HG02588 (cell line): ENCODE measurements around the gene EVX2.

Experiments used
- ATAC-seq: cut with Tn5 transposase; IDR thresholded peaks from one replicate; pipeline ENCODE4 v1.9.1; 2021; ENCODE audit warnings: mild to moderate bottlenecking, moderate library complexity; ENCODE audit not compliant: unreplicated experiment

Gene EVX2

DNA sequence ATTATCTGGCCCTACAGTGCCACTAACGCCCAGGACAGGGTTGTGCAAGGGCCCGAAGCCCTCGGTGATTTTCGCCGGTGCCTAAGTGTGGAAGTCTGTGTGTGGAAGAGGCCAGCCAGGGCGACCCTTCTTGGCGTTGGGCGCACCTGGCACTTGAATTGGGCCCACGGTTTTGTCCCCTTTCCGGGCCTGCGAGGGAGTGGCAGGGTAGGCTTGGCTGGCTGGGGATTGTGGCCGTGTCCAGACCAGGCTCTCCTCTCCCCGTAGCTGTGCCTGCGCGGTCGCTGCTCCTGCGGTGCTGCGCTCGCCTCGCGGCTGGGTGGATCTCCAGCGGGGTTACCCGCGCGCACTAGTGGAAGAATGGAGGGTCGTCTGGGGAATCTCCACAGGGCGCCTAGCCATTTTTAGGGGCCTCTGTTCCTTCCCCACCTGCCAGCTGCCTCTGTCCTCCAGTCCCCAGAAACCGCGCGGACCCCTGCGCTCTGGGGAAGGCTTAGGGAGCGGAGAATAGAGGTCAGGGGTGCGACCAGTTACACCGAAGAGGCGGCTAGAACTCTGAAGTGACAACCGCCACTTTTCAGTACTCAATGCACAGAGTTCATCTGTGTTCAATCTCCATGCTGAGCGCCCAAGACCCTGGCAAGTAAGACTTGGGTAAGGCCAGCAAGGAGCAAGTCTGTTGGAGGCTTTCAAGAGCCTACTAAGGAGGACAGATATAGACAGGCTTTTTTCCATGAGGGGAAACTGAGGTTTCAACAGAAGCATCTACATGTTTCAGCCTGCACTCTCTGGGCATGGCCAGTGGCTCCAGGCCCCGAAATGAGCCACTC is 16.0 kb downstream of the EVX2 start:
- no peak for ATAC-seq

DNA sequence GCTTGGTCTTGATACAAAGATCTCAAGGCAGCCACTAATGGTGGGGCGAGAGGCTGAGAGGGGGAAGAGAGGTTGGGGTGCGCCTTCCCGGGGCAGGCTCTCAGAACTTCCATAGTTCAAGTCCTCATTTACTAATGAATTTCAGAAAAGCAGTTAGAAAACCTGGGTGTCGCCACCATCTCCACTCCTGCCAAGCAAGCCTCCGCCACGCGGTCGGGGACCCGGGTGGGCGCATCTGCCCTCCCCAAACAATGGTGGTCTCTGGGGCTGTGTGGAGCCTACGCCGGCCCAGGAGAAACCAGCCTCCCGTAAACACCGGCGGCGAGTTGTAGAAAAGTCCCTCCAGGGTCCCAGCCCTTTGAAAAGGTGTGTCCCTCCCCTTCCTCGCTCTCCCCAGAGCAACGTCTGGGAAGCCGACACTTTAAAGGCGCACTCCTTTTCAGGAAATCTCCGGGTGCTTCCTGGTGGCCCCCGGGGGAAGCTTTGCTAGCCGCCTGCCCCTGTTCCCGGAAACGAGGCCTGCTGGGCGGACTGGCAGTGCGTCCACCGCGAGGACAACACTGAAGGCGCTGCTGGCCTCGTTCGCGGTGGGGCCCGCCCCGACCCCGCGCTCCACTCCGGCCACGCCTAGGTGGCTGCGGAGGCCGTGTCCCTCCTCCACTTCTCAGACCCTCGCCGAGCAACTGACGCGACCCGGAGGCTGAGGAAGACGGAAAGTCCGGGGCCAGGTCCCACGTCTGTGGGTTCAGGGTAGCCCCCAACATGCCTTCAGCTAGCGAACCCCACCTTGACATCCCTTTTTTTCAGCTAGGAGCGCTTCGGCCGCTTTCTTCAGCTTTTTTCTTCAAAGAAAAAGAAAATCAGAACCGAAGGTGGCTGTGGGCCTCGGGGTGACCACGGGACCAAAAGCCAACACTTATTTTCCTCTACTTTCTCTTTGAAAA is 16.8 kb downstream of the EVX2 start:
- no peak for ATAC-seq

DNA sequence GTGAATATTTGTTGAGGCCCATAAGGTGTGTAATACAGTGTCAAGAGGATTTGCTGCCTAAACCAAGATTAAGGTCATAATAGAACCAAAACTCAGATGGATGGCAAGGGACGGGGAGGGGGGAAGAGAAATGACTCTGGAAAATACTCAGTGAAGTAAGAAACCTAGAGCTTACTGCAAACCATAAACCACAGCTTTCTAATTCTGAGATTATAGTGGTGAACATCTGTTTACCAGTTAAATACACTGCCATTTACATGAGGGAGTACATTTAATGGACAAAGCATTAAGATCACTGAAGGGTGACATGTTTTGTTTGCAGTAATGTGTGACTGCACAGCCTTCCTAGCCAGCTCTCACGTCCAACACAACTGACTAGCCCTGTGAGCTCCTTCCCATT is 19.8 kb downstream of the EVX2 start:
- no peak for ATAC-seq

DNA sequence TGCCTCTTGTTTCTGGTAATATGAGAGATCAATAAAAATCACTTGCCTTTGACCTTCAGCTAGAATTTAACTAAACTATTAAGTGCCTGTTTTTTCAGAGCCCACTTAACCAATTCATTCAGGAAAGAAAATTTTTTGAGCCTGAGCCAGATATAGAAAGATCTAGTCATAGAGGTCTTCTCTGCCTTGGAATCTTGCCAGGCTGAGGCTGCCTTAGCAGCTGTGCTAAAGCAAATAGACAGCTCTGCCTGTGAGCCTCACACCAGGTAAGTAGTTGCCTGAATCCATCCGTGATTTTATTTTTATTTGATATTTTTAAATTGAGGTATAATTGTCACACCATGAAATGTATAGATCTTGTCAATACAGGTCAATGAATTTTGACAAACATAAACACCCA is 27.4 kb downstream of the EVX2 start:
- ATAC-seq, result no peak

DNA sequence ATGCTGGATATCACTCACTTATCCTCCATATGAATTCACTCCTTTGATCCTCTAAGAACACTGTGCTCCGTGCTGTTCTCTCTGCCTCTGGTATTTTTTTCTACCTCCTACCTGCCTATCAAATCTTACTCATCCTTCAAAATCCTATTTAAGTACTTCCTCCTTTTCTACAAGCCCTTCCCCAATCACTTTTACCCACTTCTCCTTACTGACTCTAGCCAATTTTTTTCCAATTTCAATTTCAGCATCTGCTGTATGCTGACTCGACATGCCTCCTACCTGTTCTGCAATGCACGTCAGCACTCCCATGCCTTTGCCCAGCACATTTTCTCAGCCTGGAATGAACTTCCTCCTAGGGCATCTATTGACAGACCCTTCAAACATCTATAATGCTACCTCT is 44.4 kb downstream of the EVX2 start:
- no peak for ATAC-seq

DNA sequence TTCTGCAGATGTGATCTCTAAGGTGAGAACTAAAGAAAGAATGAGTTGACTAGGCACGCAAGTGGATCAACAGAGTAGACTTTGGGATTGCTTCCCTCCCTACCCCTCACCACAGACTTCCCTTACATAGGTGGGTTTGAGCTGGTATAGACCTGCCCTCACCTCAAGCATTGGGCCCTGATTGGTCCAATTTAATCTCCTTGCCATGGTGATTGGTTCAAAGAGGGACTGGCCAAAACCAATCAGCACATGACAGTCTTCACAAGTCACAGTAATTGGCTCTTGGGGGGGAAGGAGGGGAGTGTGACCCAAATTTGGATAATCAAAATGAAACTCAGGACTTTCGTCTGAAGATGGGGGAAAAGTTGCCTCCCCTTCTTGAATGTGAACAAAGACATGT is 45.1 kb downstream of the EVX2 start:
- no peak for ATAC-seq

DNA sequence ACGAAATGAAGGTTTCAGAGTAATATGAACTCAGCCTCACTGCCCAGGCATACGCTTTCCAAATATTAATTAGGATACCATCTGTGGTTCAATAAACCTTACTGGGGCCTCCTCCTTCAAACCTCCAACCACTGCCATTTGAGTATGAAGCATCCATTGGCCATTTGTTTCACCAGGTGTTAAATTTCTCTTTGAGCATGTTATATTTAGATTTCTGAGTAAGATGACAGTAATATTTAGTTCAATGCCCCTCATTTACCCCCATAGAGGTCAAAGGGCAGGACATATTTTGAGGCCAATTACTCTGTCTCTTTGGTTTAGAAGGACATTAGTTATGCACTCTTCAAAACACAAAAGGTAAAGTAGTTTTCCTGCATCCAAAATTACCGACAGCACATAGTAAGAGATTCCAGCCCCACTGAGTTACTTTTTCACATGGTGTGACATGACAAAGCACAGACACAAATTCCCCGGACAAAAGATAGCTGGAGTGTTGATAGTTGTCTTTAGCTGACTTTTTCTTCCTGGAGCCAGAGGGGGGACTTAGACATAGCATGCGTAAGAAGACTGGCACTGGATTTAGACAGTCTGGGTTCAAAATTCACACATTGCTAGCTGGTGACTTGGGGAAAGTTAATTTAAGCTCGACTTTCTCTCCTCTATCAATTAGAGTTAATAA is 48.6 kb downstream of the EVX2 start:
- no peak for ATAC-seq

DNA sequence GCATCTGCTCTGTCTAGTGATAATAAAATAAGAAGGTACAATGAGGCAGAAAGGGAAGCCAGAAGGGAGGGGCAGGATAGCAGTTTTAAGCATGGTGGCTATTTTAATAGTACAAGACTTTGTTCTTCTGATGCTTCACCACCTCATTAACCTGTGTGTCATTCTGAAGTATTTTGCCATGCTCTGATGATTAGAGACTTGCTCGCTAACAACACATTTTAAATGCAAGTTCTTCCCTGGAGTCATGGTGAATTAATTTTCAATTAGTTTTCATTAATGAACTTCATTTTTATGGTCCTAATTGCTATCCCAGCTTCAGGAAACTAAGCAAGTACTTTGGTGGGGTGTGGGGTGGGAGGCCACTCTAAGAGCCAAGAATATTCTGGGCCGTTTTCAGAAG is 56.0 kb downstream of the EVX2 start:
- no peak for ATAC-seq
